Activated gamma-delta T cell (primary cell): ENCODE data around the gene VEPH1.

Experiments
- DNase-seq: peaks from one replicate; lab custom pipeline; 2025; lab: John Stamatoyannopoulos, UW

VEPH1 gene

GRCh38 chr3:157257101-157257500, 246.1 kb downstream of the VEPH1 start:
- DNase-seq = no peak

GRCh38 chr3:157255797-157256196, 247.4 kb downstream of the VEPH1 start:
- no peak for DNase-seq

GRCh38 chr3:157251685-157252084, 251.5 kb downstream of the VEPH1 start:
- no peak for DNase-seq

GRCh38 chr3:157249606-157250005, 253.6 kb downstream of the VEPH1 start:
- DNase-seq = no peak

- no peak for DNase-seq
These were observed 254.4 kb downstream of the VEPH1 start for GRCh38 chr3:157248590-157249422.

GRCh38 chr3:157247391-157247790, 255.8 kb downstream of the VEPH1 start:
- no peak for DNase-seq

- no peak for DNase-seq
These were observed 260.4 kb downstream of the VEPH1 start for GRCh38 chr3:157242836-157243235.

GRCh38 chr3:157241599-157241998, 261.6 kb downstream of the VEPH1 start:
- DNase-seq = no peak

- DNase-seq = no peak
These were observed 262.8 kb downstream of the VEPH1 start for GRCh38 chr3:157240408-157240807.

GRCh38 chr3:157239082-157239704, 264.0 kb downstream of the VEPH1 start:
- DNase-seq = no peak

GRCh38 chr3:157238457-157238856, 264.8 kb downstream of the VEPH1 start:
- no peak for DNase-seq

GRCh38 chr3:157237886-157238285, 265.3 kb downstream of the VEPH1 start:
- DNase-seq = no peak

GRCh38 chr3:157235291-157235690, 267.9 kb downstream of the VEPH1 start:
- no peak for DNase-seq

- no peak for DNase-seq
These were observed 269.3 kb downstream of the VEPH1 start for GRCh38 chr3:157233923-157234322.

GRCh38 chr3:157232141-157232540, 271.1 kb downstream of the VEPH1 start:
- DNase-seq = no peak

GRCh38 chr3:157231071-157231470, 272.1 kb downstream of the VEPH1 start:
- no peak for DNase-seq

GRCh38 chr3:157226173-157226847, 276.9 kb downstream of the VEPH1 start:
- DNase-seq = no peak

GRCh38 chr3:157225001-157225400, 278.2 kb downstream of the VEPH1 start:
- DNase-seq = no peak

GRCh38 chr3:157220883-157221282, 282.3 kb downstream of the VEPH1 start:
- DNase-seq = no peak

- no peak for DNase-seq
These were observed 283.0 kb downstream of the VEPH1 start for GRCh38 chr3:157220211-157220610.

GRCh38 chr3:157219215-157219614, 284.0 kb downstream of the VEPH1 start:
- DNase-seq = no peak
